K562 (cell line): ENCODE data around the gene RBBP5. TPM values are rescaled to one million over a fixed set of nuclear protein-coding genes. Genes with fewer than 3 reads are reported as not detected.

Source experiments
- ATAC-seq: fragments of 200-7000 bp; cut with Tn5 transposase; 3 replicates; pipeline ENCODE4 v1.9.1; 2020; ENCODE audit warnings: moderate library complexity
- BruUV-seq: library from RNA; stranded (reverse); fragments of 400-500 nt; replicated peaks from 2 replicates; lab custom pipeline; 2021; lab: Mats Ljungman, UMichigan
- CTCF ChIA-PET: fragments of 300-600 bp; formaldehyde crosslinking; extraction: SDS; loops from one replicate; lab custom pipeline; 2021; ENCODE audit warnings: low intra/inter-chr PET ratio; lab: Yijun Ruan, JAX
- POLR2A ChIA-PET: fragments of 300-600, 350-650 bp; sonication (Branson Sonifier 250); formaldehyde crosslinking; extraction: SDS; loops from one replicate; lab custom pipeline; 2021; ENCODE audit warnings: antibody characterized with exemption, inconsistent platforms; lab: Yijun Ruan, JAX
- DNase-seq, 4 experiments: peaks; one replicate each; pipeline versions ENCODE4 v3.0.0 to v3.0.0-alpha.2; 2011 to 2018; ENCODE audit warnings: low spot score in 3 of 4, mixed read lengths in 3 of 4; ENCODE audit errors: extremely low read depth in 1 of 4
- FAIRE-seq: peaks from 2 replicates; lab custom pipeline; 2011; peaks lifted over from hg19 to GRCh38; lab: Jason Lieb, UNC
- H2AFZ ChIP-seq: 2 replicates; pipeline ENCODE4 v1.6.0; 2011; ENCODE audit warnings: low read depth, low read length, control low read depth, inconsistent platforms
- H3K27ac ChIP-seq: fragments of 200-600 bp; 3 replicates; pipeline ENCODE4 v1.8.0; 2011; ENCODE audit warnings: low read depth, mild to moderate bottlenecking, control low read depth, inconsistent platforms, low read length, moderate library complexity, mixed read lengths; ENCODE audit errors: extremely low read depth
- H3K27me3 ChIP-seq, 2 experiments: fragments of 300-600 bp in 1 of 2; 2 replicates in 1 of 2; 3 replicates in 1 of 2; pipeline versions ENCODE4 v1.6.0 to v1.8.0; 2011; ENCODE audit warnings: inconsistent platforms in 2 of 2, low read length in 2 of 2, mild to moderate bottlenecking in 1 of 2, mixed read lengths in 1 of 2, moderate library complexity in 1 of 2; ENCODE audit not compliant: control insufficient read depth in 2 of 2, insufficient read depth in 2 of 2
- H3K36me3 ChIP-seq: fragments of 300-600 bp; 3 replicates; pipeline ENCODE4 v1.8.0; 2011; ENCODE audit warnings: mild to moderate bottlenecking, low read length, inconsistent platforms; ENCODE audit not compliant: control insufficient read depth, insufficient read depth
- H3K4me1 ChIP-seq, 2 experiments: fragments of 200-600 bp in 1 of 2; replicated peaks in 1 of 2; 2 replicates in 1 of 2; 3 replicates in 1 of 2; pipeline versions ENCODE4 v1.5.1 to v1.8.0; 2011; ENCODE audit warnings: inconsistent platforms in 2 of 2, low read length in 2 of 2, mild to moderate bottlenecking in 1 of 2, mixed read lengths in 1 of 2, moderate library complexity in 1 of 2; ENCODE audit not compliant: control insufficient read depth in 2 of 2, insufficient read depth in 2 of 2
- H3K4me2 ChIP-seq: 2 replicates; pipeline ENCODE4 v1.6.1; 2011; ENCODE audit warnings: low read length, control low read depth, inconsistent platforms, mixed read lengths; ENCODE audit not compliant: insufficient read depth
- H3K4me3 ChIP-seq: fragments of 200-600 bp; sonication (generic), shearing (Covaris generic); 2 replicates; pipeline ENCODE4 v1.5.1; 2016; ENCODE audit warnings: control low read depth, inconsistent platforms
- H3K79me2 ChIP-seq: fragments of 200-600 bp; 3 replicates; pipeline ENCODE4 v1.8.0; 2011; ENCODE audit warnings: low read length, inconsistent platforms; ENCODE audit not compliant: control insufficient read depth, insufficient read depth
- H3K9ac ChIP-seq, 2 experiments: 2 replicates each; pipeline versions ENCODE4 v1.6.0 to v1.6.1; 2011; ENCODE audit warnings: low read depth in 2 of 2, low read length in 2 of 2, control low read depth in 1 of 2, inconsistent platforms in 1 of 2, mild to moderate bottlenecking in 1 of 2, mixed read lengths in 1 of 2; ENCODE audit not compliant: insufficient read depth in 1 of 2
- H3K9me1 ChIP-seq: one replicate; pipeline ENCODE4 v1.6.0; 2011; ENCODE audit warnings: inconsistent platforms, mild to moderate bottlenecking, low read length, moderate library complexity; ENCODE audit not compliant: control insufficient read depth, insufficient read depth
- H3K9me3 ChIP-seq: replicated peaks from 2 replicates; pipeline ENCODE4 v1.5.1; 2011; ENCODE audit warnings: low read depth, low read length, inconsistent platforms; ENCODE audit not compliant: control insufficient read depth, insufficient read depth
- H4K20me1 ChIP-seq: replicated peaks from 2 replicates; pipeline ENCODE4 v1.6.1; 2011; ENCODE audit warnings: low read length, inconsistent platforms, mixed read lengths; ENCODE audit not compliant: control insufficient read depth, insufficient read depth
- BCOR ChIP-seq: fragments of 450-650 bp; IDR thresholded peaks from 2 replicates; pipeline ENCODE4 v1.6.1; 2016
- CXXC5 ChIP-seq: fragments of 250-450 bp; sonication (Bioruptor Pico); IDR thresholded peaks from 2 replicates; pipeline ENCODE4 v1.8.0; 2022; ENCODE audit warnings: inconsistent platforms, mild to moderate bottlenecking, moderate library complexity
- HDAC2 ChIP-seq: fragments of 450-650 bp; IDR thresholded peaks from 2 replicates; pipeline ENCODE4 v1.6.1; 2016; ENCODE audit warnings: mild to moderate bottlenecking
- KDM1A ChIP-seq, 2 experiments: fragments of 450-650 bp; IDR thresholded peaks; 2 replicates each; pipeline ENCODE4 v1.6.1; 2016; ENCODE audit warnings: mild to moderate bottlenecking in 2 of 2
- RBM25 ChIP-seq: fragments of 200-400 bp; formaldehyde crosslinking; IDR thresholded peaks from 2 replicates; pipeline ENCODE4 v1.6.1; 2018; ENCODE audit warnings: low read length, low read depth, moderate library complexity; ENCODE audit not compliant: severe bottlenecking
- RCOR1 ChIP-seq, 2 experiments: IDR thresholded peaks; 2 replicates each; pipeline ENCODE4 v1.6.1; 2012; ENCODE audit warnings: low read depth in 2 of 2, low read length in 2 of 2, borderline replicate concordance in 1 of 2, improper control_type of control experiment in 1 of 2
- RUNX1 ChIP-seq: sonication (generic); IDR thresholded peaks from 2 replicates; pipeline ENCODE4 v1.6.1; 2016; ENCODE audit warnings: antibody characterized with exemption, low read depth
- TBP ChIP-seq: optimal IDR thresholded peaks from 2 replicates; pipeline ENCODE3; 2011; ENCODE audit warnings: low read depth, low read length, improper control_type of control experiment
- ZNF24 ChIP-seq: fragments of 450-650 bp; IDR thresholded peaks from 2 replicates; pipeline ENCODE4 v1.6.1; 2016
- WGBS: fragments of 100-300 bp; shearing (Covaris generic); methylation state at CpG from one replicate; pipeline ENCODE4 v1.1.6; 2016; ENCODE audit warnings: low coverage, mixed read lengths; ENCODE audit not compliant: insufficient coverage; ENCODE audit errors: missing lambda C conversion rate; 5-methylcytosine and 5-hydroxymethylcytosine counted together
- in situ Hi-C: fragments of 300-500 bp; cut with MboI; formaldehyde crosslinking; loops from 4 replicates; pipeline ENCODE4 v1.15.0; 2018; ENCODE audit warnings: inconsistent platforms, mixed read lengths
- intact Hi-C: fragments of 100-400 bp; cut with micrococcal nuclease; formaldehyde crosslinking; loops from 2 replicates; pipeline ENCODE4 v1.14.2; 2022
- polyA plus RNA-seq, 8 experiments: library from polyadenylated mRNA; depleted of rRNA in 4 of 8; stranded (reverse) in 5 of 8; unstranded in 3 of 8; fragments of >200 nt; fragmentation: Nextera tagmentation in 2 of 8; fragmentation: Illumina TruSeq in 1 of 8; extraction: Ambion mirVana in 2 of 8; extraction: Trizol in 1 of 8; gene quantifications; 2 replicates each; pipeline versions ENCODE4 v1.2.1 to v1.2.3, GENCODE V29; 2011 to 2014; ENCODE audit warnings: inconsistent platforms in 1 of 8, missing spikeins in 1 of 8
- total RNA-seq, 7 experiments: library from RNA; depleted of rRNA in 6 of 7; stranded (reverse); fragments of >200 nt in 6 of 7; fragmentation: Illumina TruSeq in 2 of 7; extraction: Trizol in 2 of 7; gene quantifications; 2 replicates each; pipeline versions ENCODE4 v1.2.1 to v1.2.3, GENCODE V29; 2011 to 2021; ENCODE audit warnings: low replicate concordance in 1 of 7

RBBP5 gene
- total and polyA plus RNA-seq, 9 of the 15 experiments (the other 6 are each of a cell fraction or from before 2014, with no cell fraction given), result 17.2 to 37.4 (median 28.4) TPM

DNA sequence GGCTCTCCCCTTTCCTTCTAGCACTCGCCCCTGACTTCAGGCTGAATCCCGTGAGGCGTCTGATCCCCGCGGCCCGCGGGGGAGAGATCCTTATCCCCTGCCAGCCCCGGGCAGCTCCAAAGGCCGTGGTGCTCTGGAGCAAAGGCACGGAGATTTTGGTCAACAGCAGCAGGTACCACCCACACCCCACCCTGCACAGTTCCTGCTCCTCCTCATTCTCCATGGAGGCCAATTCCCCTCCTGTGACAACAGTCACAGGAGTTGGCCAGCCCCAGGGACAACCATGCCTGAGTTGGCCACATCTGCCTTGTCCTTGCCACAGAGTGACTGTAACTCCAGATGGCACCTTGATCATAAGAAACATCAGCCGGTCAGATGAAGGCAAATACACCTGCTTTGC, 57.5 kb downstream of the RBBP5 start:
- no TSS peak for BruUV-seq
- intact Hi-C loops, result loop anchor here (10.0 kb wide), 1 partner anchor 260 kb away; no protein-coding TSS in a partner anchor
- WGBS, result under 1% methylated on average over 11 of the region's 11 CpGs
- in situ Hi-C loops, result loop anchor here (5.0 kb wide), 1 partner anchor 87 kb away; no protein-coding TSS in a partner anchor
- no peaks in the 10 kb centered on the region for H3K36me3 ChIP-seq
- H3K27ac ChIP-seq, result no peak overlapping the region
- DNase-seq (no peak), ATAC-seq (no peak), FAIRE-seq (no peak)
- H3K9me3 ChIP-seq, result no peaks in the 10 kb centered on the region
- POLR2A ChIA-PET, result interaction anchor here (0.7 kb wide), 1 partner anchor 268 kb away, joined by 3 read pairs; no protein-coding TSS in a partner anchor
- H4K20me1 ChIP-seq, result peaks cover 12% of the 10 kb centered on the region
- H3K9me1 ChIP-seq, result no peaks in the 10 kb centered on the region
- H3K4me2 ChIP-seq, result no peak overlapping the region
- no peak overlapping the region for H3K4me3 ChIP-seq
- H3K4me1 ChIP-seq, result peaks cover 0 to 23% of the 10 kb centered on the region in 2 experiments; a peak in 3 of 5 replicates
- CTCF ChIA-PET, result interaction anchor here (1.1 kb wide), 1 partner anchor 10 kb away, joined by 5 read pairs; no protein-coding TSS in a partner anchor
- H3K9ac ChIP-seq, result no peak overlapping the region
- no peaks in the 10 kb centered on the region for H3K79me2 ChIP-seq
- H2AFZ ChIP-seq, result no peak overlapping the region
- no peak for TF ChIP-seq RUNX1
- TF ChIP-seq CXXC5 (CRISPR knock-in tag), result 0 out of 2 replicates have a peak, but pooled peaks have one; percentile 14
- peaks cover 36 to 71% of the 10 kb centered on the region in 2 experiments for H3K27me3 ChIP-seq

DNA sequence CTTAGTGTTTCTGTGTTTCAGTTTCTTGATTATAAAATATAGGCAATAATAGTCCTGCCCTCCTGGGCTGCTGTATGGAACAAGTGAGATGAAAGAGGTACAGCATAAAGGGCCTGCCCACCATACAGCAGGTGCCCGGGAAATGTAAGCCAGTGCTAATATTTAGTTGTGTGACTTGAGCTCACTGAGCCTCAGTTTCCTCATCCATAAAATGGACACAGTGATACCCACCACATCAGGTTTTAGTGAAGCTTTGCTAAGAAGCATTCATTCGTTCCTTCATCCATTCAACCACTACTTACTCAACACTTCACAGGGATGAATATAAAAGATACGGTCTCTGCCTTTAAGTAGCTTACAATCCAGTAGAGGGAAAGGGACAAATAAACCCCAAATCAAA, 58.9 kb downstream of the RBBP5 start:
- no peak overlapping the region for H3K9ac ChIP-seq
- 0 out of 4 replicates have a peak, but pooled peaks of 1 of the 2 experiments have one; percentile 28 for TF ChIP-seq RCOR1 (IDR thresholded peaks at IDR 0.05; ENCODE audit: borderline replicate concordance in 1 of 2, low read depth in 2 of 2, low read length in 2 of 2)
- no peak for TF ChIP-seq TBP
- TF ChIP-seq RBM25, result peak; percentile 92
- TF ChIP-seq ZNF24, result peak; percentile 10; the same call in 1 of the 2 replicates
- peak; percentile 26; the same call in 1 of the 2 replicates for TF ChIP-seq HDAC2
- TF ChIP-seq KDM1A (IDR thresholded peaks at IDR 0.05), result no peak
- peak; percentile 82 for TF ChIP-seq BCOR
- no peaks in the 10 kb centered on the region for H3K9me3 ChIP-seq
- ChIA-PET CTCF (no interaction called here), POLR2A (interaction anchor here (0.6 to 2.0 kb wide), 7 partner anchors 8 to 201 kb away, joined by 3 to 11 read pairs (median 4); no protein-coding TSS in a partner anchor)
- peaks cover 0 to 23% of the 10 kb centered on the region in 2 experiments; a peak in 3 of 5 replicates for H3K4me1 ChIP-seq
- H2AFZ ChIP-seq, result no peak overlapping the region
- ATAC-seq (no peak), FAIRE-seq (peak; percentile 11), DNase-seq (no peak)
- H3K27me3 ChIP-seq, result peaks cover 38 to 74% of the 10 kb centered on the region in 2 experiments
- BruUV-seq, result no TSS peak
- H3K9me1 ChIP-seq, result no peaks in the 10 kb centered on the region
- in situ Hi-C loops, result loop anchor here (5.0 kb wide), 1 partner anchor 86 kb away; no protein-coding TSS in a partner anchor
- 0% methylated on average over 3 of the region's 3 CpGs for WGBS
- no peaks in the 10 kb centered on the region for H3K79me2 ChIP-seq
- intact Hi-C loops, result loop anchor here (1.0 to 10.0 kb wide), 2 partner anchors 193 to 258 kb away; no protein-coding TSS in a partner anchor
- no peak overlapping the region for H3K4me3 ChIP-seq
- H3K36me3 ChIP-seq, result no peaks in the 10 kb centered on the region
- no peak overlapping the region for H3K4me2 ChIP-seq
- H3K27ac ChIP-seq, result no peak overlapping the region
- peaks cover 17% of the 10 kb centered on the region for H4K20me1 ChIP-seq
